GM12878 (cell line): ENCODE measurements around the gene LPCAT2. TPM values are rescaled to one million over a fixed set of nuclear protein-coding genes. Genes with fewer than 3 reads are reported as not detected.

ENCODE experiments used
- ATAC-seq: fragments of 200-7000 bp; cut with Tn5 transposase; 3 replicates; pipeline ENCODE4 v1.9.1; 2020; ENCODE audit warnings: mild to moderate bottlenecking, moderate library complexity
- BruUV-seq: library from RNA; stranded (reverse); fragments of 400-500 nt; replicated peaks from 2 replicates; lab custom pipeline; 2021; lab: Mats Ljungman, UMichigan
- CTCF ChIA-PET: fragments of 300-600 bp; sonication (Branson Sonifier 250); formaldehyde crosslinking; extraction: SDS; loops from one replicate; lab custom pipeline; 2021; ENCODE audit warnings: inconsistent platforms; lab: Yijun Ruan, JAX
- POLR2A ChIA-PET: fragments of 350-600 bp; formaldehyde crosslinking; extraction: SDS; loops from one replicate; lab custom pipeline; 2021; ENCODE audit warnings: inconsistent platforms; lab: Charles Lee
- RAD21 ChIA-PET: fragments of 300-600 bp; sonication (Branson Sonifier 250); formaldehyde crosslinking; loops from one replicate; lab custom pipeline; 2023; ENCODE audit warnings: antibody characterized with exemption; ENCODE audit not compliant: unreplicated experiment; lab: Charles Lee
- SMC1A ChIA-PET: fragments of 300-600 bp; sonication (Branson Sonifier 250); formaldehyde crosslinking; loops from one replicate; lab custom pipeline; 2023; ENCODE audit not compliant: unreplicated experiment, uncharacterized antibody; lab: Charles Lee
- DNase-seq: peaks from one replicate; pipeline ENCODE4 v3.0.0-alpha.2; 2011; ENCODE audit warnings: low read depth, low spot score
- FAIRE-seq: peaks from 3 replicates; lab custom pipeline; 2011; peaks lifted over from hg19 to GRCh38; lab: Jason Lieb, UNC
- H2AFZ ChIP-seq: 2 replicates; pipeline ENCODE4 v1.6.0; 2011; ENCODE audit warnings: low read depth, low read length, control low read depth; ENCODE audit not compliant: control insufficient read depth
- H3K27ac ChIP-seq: 2 replicates; pipeline ENCODE4 v1.5.1; 2011; ENCODE audit warnings: control low read depth; ENCODE audit not compliant: control insufficient read depth, insufficient read depth
- H3K27me3 ChIP-seq, 2 experiments: replicated peaks in 1 of 2; 2 replicates each; pipeline versions ENCODE4 v1.6.0 to v1.6.1; 2011; ENCODE audit warnings: low read length in 1 of 2; ENCODE audit not compliant: control insufficient read depth in 2 of 2, insufficient read depth in 2 of 2
- H3K36me3 ChIP-seq, 2 experiments: 2 replicates each; pipeline ENCODE4 v1.5.1; 2011; ENCODE audit warnings: low read length in 1 of 2; ENCODE audit not compliant: control insufficient read depth in 2 of 2, insufficient read depth in 2 of 2
- H3K4me1 ChIP-seq: 2 replicates; pipeline ENCODE4 v1.6.1; 2011; ENCODE audit warnings: mild to moderate bottlenecking, low read length, moderate library complexity, mixed read lengths; ENCODE audit not compliant: control insufficient read depth, insufficient read depth
- H3K4me2 ChIP-seq: 2 replicates; pipeline ENCODE4 v1.6.0; 2011; ENCODE audit warnings: control low read depth; ENCODE audit not compliant: control insufficient read depth, insufficient read depth
- H3K4me3 ChIP-seq: fragments of 200-600 bp; sonication (generic); 2 replicates; pipeline ENCODE4 v1.5.1; 2016
- H3K79me2 ChIP-seq: 2 replicates; pipeline ENCODE4 v1.6.0; 2011; ENCODE audit warnings: low read length; ENCODE audit not compliant: control insufficient read depth, insufficient read depth
- H3K9ac ChIP-seq: 2 replicates; pipeline ENCODE4 v1.8.0; 2011; ENCODE audit warnings: low read length, control low read depth, mixed read lengths; ENCODE audit not compliant: control insufficient read depth, insufficient read depth
- H3K9me3 ChIP-seq: replicated peaks from 3 replicates; pipeline ENCODE4 v1.5.1; 2011; ENCODE audit warnings: mild to moderate bottlenecking, low read length; ENCODE audit not compliant: control insufficient read depth, insufficient read depth
- H4K20me1 ChIP-seq: 2 replicates; pipeline ENCODE4 v1.6.0; 2011; ENCODE audit not compliant: control insufficient read depth, insufficient read depth
- HSF1 ChIP-seq: fragments of 150-350 bp; IDR thresholded peaks from 2 replicates; pipeline ENCODE4 v1.6.1; 2014; ENCODE audit warnings: mild to moderate bottlenecking, low read depth, low read length
- KDM1A ChIP-seq: fragments of 200-600 bp; sonication (generic); IDR thresholded peaks from 2 replicates; pipeline ENCODE4 v1.6.1; 2016; ENCODE audit warnings: borderline replicate concordance
- MYB ChIP-seq: fragments of 150-350 bp; IDR thresholded peaks from 2 replicates; pipeline ENCODE4 v1.6.1; 2014; ENCODE audit warnings: mild to moderate bottlenecking, low read depth, low read length, borderline replicate concordance
- NKRF ChIP-seq: fragments of 450-650 bp; conservative IDR thresholded peaks from 2 replicates; pipeline ENCODE4 v1.6.1; 2017; ENCODE audit warnings: mild to moderate bottlenecking, moderate library complexity
- NR2C1 ChIP-seq: fragments of 450-650 bp; IDR thresholded peaks from 2 replicates; pipeline ENCODE4 v1.6.1; 2017; ENCODE audit warnings: antibody characterized with exemption, mild to moderate bottlenecking, moderate library complexity
- RAD21 ChIP-seq: IDR thresholded peaks from 2 replicates; pipeline ENCODE4 v1.6.1; 2011; ENCODE audit warnings: mild to moderate bottlenecking, low read depth, low read length, moderate library complexity; ENCODE audit not compliant: insufficient read depth
- SMAD1 ChIP-seq: fragments of 450-650 bp; IDR thresholded peaks from 2 replicates; pipeline ENCODE4 v1.6.1; 2018; ENCODE audit warnings: mild to moderate bottlenecking, low read depth; ENCODE audit not compliant: partially characterized antibody
- STAT1 ChIP-seq: fragments of 450-650 bp; conservative IDR thresholded peaks from 2 replicates; pipeline ENCODE4 v1.6.1; 2014; ENCODE audit warnings: antibody characterized with exemption, mild to moderate bottlenecking
- STAT3 ChIP-seq: IDR thresholded peaks from 2 replicates; pipeline ENCODE4 v1.6.1; 2011; ENCODE audit warnings: low read depth, low read length, improper control_type of control experiment
- TCF3 ChIP-seq: IDR thresholded peaks from 2 replicates; pipeline ENCODE4 v1.6.1; 2012; ENCODE audit warnings: low read depth, mild to moderate bottlenecking, low read length, borderline replicate concordance; ENCODE audit not compliant: insufficient read depth
- YY1 ChIP-seq: IDR thresholded peaks from 2 replicates; pipeline ENCODE4 v1.6.1; 2011; ENCODE audit warnings: low read depth, mild to moderate bottlenecking, low read length
- ZNF207 ChIP-seq: fragments of 450-650 bp; IDR thresholded peaks from 2 replicates; pipeline ENCODE4 v1.6.1; 2014; ENCODE audit warnings: antibody characterized with exemption, mild to moderate bottlenecking, borderline replicate concordance
- ZNF217 ChIP-seq: fragments of 450-650 bp; IDR thresholded peaks from 2 replicates; pipeline ENCODE4 v1.6.1; 2017; ENCODE audit warnings: antibody characterized with exemption, mild to moderate bottlenecking
- ZNF384 ChIP-seq: IDR thresholded peaks from 2 replicates; pipeline ENCODE4 v1.6.1; 2012; ENCODE audit warnings: low read depth, mild to moderate bottlenecking, low read length, improper control_type of control experiment, borderline replicate concordance
- WGBS: methylation state at CpG from one replicate; pipeline ENCODE4 v1.1.6; 2016; ENCODE audit warnings: low lambda C conversion rate; ENCODE audit not compliant: insufficient replicate concordance, insufficient coverage; ENCODE audit errors: missing lambda C conversion rate; 5-methylcytosine and 5-hydroxymethylcytosine counted together
- in situ Hi-C: fragments of 300-500 bp; cut with MboI; formaldehyde crosslinking; loops from 9 replicates; pipeline ENCODE4 v1.14.3; 2018; ENCODE audit warnings: mixed read lengths
- intact Hi-C: fragments of 100-400 bp; cut with micrococcal nuclease; formaldehyde crosslinking; loops from one replicate; pipeline ENCODE4 v1.14.2; 2022; ENCODE audit not compliant: unreplicated experiment
- polyA plus RNA-seq, 11 experiments: library from polyadenylated mRNA; depleted of rRNA in 4 of 11; unstranded in 6 of 11; stranded (reverse) in 5 of 11; fragments of >200 nt; fragmentation: Nextera tagmentation in 4 of 11; fragmentation: Illumina TruSeq in 1 of 11; extraction: Ambion mirVana in 4 of 11; extraction: Trizol in 1 of 11; gene quantifications; 1 replicate in 1 of 11; 2 replicates in 10 of 11; pipeline versions ENCODE4 v1.2.1 to v1.2.3, GENCODE V29; 2011 to 2016; ENCODE audit warnings: inconsistent platforms in 2 of 11, missing spikeins in 2 of 11, low read depth in 1 of 11
- total RNA-seq, 4 experiments: library from RNA; depleted of rRNA in 3 of 4; stranded (reverse); fragments of >200 nt in 3 of 4; fragmentation: Illumina TruSeq in 1 of 4; extraction: Trizol in 1 of 4; gene quantifications; 2 replicates each; pipeline versions ENCODE4 v1.2.1 to v1.2.3, GENCODE V29; 2013 to 2021
- TF ChIP-seq, protein P1 (sequence below): fragments of 150-350 bp; IDR thresholded peaks from 2 replicates; pipeline ENCODE4 v1.6.1; 2016; ENCODE audit warnings: low read depth, low read length
- TF ChIP-seq, protein P2 (sequence below): fragments of 450-650 bp; IDR thresholded peaks from 2 replicates; pipeline ENCODE4 v1.6.1; 2017; ENCODE audit warnings: mild to moderate bottlenecking

The LPCAT2 gene
- total and polyA plus RNA-seq, 10 of the 15 experiments (the other 5 are each of a cell fraction or from before 2014, with no cell fraction given) = 0.01 TPM; not detected in 9

DNA sequence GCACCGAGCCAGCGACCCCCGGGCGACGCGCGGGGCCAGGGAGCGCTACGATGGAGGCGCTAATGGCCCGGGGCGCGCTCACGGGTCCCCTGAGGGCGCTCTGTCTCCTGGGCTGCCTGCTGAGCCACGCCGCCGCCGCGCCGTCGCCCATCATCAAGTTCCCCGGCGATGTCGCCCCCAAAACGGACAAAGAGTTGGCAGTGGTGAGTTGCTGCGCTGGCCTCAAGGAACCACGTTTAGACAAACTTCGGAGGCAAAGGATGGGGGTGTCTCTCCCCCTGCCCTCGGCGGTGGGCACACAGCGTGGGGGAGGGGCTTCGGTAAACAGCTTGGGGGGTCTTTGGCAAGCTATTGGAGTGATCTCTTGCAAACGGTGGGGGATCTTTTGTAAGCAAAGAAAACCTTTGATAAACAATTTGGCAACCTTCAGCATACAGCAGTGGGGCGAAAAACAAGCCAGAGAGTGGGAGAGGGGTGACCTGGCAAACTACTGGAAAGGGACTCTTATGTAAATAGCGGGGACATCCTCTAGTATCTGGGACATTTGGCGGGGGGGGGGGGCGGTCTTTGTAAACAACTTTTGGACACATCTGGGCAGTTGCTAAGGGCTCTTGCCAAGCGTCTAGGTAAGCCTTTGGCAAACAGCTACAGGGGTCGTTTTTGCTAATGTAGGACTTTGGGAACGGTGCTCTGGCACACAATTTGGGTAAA, 29.3 kb upstream of the LPCAT2 start:
- intact Hi-C loops = no loop called here
- FAIRE-seq (no peak), ATAC-seq (no peak), DNase-seq (no peak)
- H2AFZ ChIP-seq = no peak overlapping the region
- no peak overlapping the region for H3K27ac ChIP-seq
- no peaks in the 10 kb centered on the region; a peak in 1 of 4 replicates for H3K27me3 ChIP-seq
- WGBS = 23% methylated on average over 27 of the region's 41 CpGs
- BruUV-seq = no TSS peak
- no peak overlapping the region for H3K4me2 ChIP-seq
- H3K4me1 ChIP-seq = no peaks in the 10 kb centered on the region
- POLR2A ChIA-PET = no interaction called here
- no peaks in the 10 kb centered on the region for H3K79me2 ChIP-seq
- no peak overlapping the region for H3K9ac ChIP-seq
- H3K36me3 ChIP-seq = no peaks in the 10 kb centered on the region
- H4K20me1 ChIP-seq = no peaks in the 10 kb centered on the region
- RAD21 ChIA-PET = no interaction called here
- in situ Hi-C loops = no loop called here
- CTCF ChIA-PET = no interaction called here
- no peaks in the 10 kb centered on the region for H3K9me3 ChIP-seq
- no peak overlapping the region for H3K4me3 ChIP-seq
- SMC1A ChIA-PET = no interaction called here
- TF ChIP-seq, protein P1, sequence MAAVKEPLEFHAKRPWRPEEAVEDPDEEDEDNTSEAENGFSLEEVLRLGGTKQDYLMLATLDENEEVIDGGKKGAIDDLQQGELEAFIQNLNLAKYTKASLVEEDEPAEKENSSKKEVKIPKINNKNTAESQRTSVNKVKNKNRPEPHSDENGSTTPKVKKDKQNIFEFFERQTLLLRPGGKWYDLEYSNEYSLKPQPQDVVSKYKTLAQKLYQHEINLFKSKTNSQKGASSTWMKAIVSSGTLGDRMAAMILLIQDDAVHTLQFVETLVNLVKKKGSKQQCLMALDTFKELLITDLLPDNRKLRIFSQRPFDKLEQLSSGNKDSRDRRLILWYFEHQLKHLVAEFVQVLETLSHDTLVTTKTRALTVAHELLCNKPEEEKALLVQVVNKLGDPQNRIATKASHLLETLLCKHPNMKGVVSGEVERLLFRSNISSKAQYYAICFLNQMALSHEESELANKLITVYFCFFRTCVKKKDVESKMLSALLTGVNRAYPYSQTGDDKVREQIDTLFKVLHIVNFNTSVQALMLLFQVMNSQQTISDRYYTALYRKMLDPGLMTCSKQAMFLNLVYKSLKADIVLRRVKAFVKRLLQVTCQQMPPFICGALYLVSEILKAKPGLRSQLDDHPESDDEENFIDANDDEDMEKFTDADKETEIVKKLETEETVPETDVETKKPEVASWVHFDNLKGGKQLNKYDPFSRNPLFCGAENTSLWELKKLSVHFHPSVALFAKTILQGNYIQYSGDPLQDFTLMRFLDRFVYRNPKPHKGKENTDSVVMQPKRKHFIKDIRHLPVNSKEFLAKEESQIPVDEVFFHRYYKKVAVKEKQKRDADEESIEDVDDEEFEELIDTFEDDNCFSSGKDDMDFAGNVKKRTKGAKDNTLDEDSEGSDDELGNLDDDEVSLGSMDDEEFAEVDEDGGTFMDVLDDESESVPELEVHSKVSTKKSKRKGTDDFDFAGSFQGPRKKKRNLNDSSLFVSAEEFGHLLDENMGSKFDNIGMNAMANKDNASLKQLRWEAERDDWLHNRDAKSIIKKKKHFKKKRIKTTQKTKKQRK = no peak
- TF ChIP-seq, protein P2, sequence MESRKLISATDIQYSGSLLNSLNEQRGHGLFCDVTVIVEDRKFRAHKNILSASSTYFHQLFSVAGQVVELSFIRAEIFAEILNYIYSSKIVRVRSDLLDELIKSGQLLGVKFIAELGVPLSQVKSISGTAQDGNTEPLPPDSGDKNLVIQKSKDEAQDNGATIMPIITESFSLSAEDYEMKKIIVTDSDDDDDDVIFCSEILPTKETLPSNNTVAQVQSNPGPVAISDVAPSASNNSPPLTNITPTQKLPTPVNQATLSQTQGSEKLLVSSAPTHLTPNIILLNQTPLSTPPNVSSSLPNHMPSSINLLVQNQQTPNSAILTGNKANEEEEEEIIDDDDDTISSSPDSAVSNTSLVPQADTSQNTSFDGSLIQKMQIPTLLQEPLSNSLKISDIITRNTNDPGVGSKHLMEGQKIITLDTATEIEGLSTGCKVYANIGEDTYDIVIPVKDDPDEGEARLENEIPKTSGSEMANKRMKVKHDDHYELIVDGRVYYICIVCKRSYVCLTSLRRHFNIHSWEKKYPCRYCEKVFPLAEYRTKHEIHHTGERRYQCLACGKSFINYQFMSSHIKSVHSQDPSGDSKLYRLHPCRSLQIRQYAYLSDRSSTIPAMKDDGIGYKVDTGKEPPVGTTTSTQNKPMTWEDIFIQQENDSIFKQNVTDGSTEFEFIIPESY = no peak
- no peak for TF ChIP-seq STAT3
- no peak for TF ChIP-seq RAD21
- no peak for TF ChIP-seq ZNF217
- no peak for TF ChIP-seq TCF3
- no peak for TF ChIP-seq KDM1A
- no peak for TF ChIP-seq ZNF384
- no peak for TF ChIP-seq STAT1
- TF ChIP-seq YY1 = no peak
- TF ChIP-seq SMAD1 = no peak
- TF ChIP-seq MYB = no peak
- TF ChIP-seq NR2C1 = no peak
- no peak for TF ChIP-seq HSF1
- no peak for TF ChIP-seq NKRF
- TF ChIP-seq ZNF207 = no peak
